K562 (cell line): ENCODE results near the gene GRM2. TPM values are rescaled to one million over a fixed set of nuclear protein-coding genes. Genes with fewer than 3 reads are reported as not detected.

Source experiments
- CAMTA2 ChIP-seq: fragments of 250-450 bp; sonication (Bioruptor Pico); conservative IDR thresholded peaks from 2 replicates; pipeline ENCODE4 v1.5.1; 2022
- CBX2 ChIP-seq: fragments of 200-600 bp; sonication (generic); IDR thresholded peaks from one replicate; pipeline ENCODE4 v1.6.1; 2012; ENCODE audit warnings: mild to moderate bottlenecking, low read length, inconsistent platforms; ENCODE audit not compliant: insufficient read depth, poor library complexity, severe bottlenecking
- CREB3L1 ChIP-seq: fragments of 450-650 bp; IDR thresholded peaks from 2 replicates; pipeline ENCODE4 v1.6.1; 2014; ENCODE audit warnings: low read depth, mild to moderate bottlenecking, moderate library complexity, borderline replicate concordance
- FOXP1 ChIP-seq: sonication (generic); formaldehyde crosslinking; IDR thresholded peaks from 2 replicates; pipeline ENCODE4 v1.8.0; 2022; ENCODE audit warnings: mild to moderate bottlenecking, missing genetic modification reagents
- GATAD2B ChIP-seq: fragments of 450-650 bp; IDR thresholded peaks from 2 replicates; pipeline ENCODE4 v1.6.1; 2017; ENCODE audit warnings: mild to moderate bottlenecking, borderline replicate concordance
- GMEB1 ChIP-seq: fragments of 250-450 bp; sonication (Bioruptor Pico); IDR thresholded peaks from 2 replicates; pipeline ENCODE4 v1.4.0; 2020; ENCODE audit warnings: mild to moderate bottlenecking
- HLTF ChIP-seq: fragments of 450-650 bp; IDR thresholded peaks from 2 replicates; pipeline ENCODE4 v1.6.1; 2016
- HNRNPLL ChIP-seq: fragments of 200-400 bp; formaldehyde crosslinking; IDR thresholded peaks from 2 replicates; pipeline ENCODE4 v1.6.1; 2017; ENCODE audit warnings: low read length, low read depth, mild to moderate bottlenecking; ENCODE audit not compliant: poor library complexity, severe bottlenecking
- HOXB6 ChIP-seq: fragments of 250-450 bp; sonication (Bioruptor Pico); IDR thresholded peaks from 2 replicates; pipeline ENCODE4 v1.5.1; 2022; ENCODE audit warnings: mild to moderate bottlenecking, borderline replicate concordance
- KHSRP ChIP-seq: fragments of 450-650 bp; IDR thresholded peaks from 2 replicates; pipeline ENCODE4 v1.6.1; 2017
- KLF1 ChIP-seq: fragments of 450-650 bp; IDR thresholded peaks from 2 replicates; pipeline ENCODE4 v1.6.1; 2016; ENCODE audit warnings: missing genetic modification characterization, missing compliant biosample characterization
- MYC ChIP-seq, 2 experiments: fragments of 250-450 bp in 1 of 2; sonication (Bioruptor Pico) in 1 of 2; IDR thresholded peaks; 2 replicates each; pipeline versions ENCODE4 v1.5.1 to v1.6.1; 2012 to 2021; ENCODE audit warnings: low read depth in 2 of 2, borderline replicate concordance in 1 of 2, improper control_type of control experiment in 1 of 2, low read length in 1 of 2, mild to moderate bottlenecking in 1 of 2, moderate library complexity in 1 of 2
- NFE2 ChIP-seq: IDR thresholded peaks from 2 replicates; pipeline ENCODE4 v1.6.1; 2014; ENCODE audit warnings: antibody characterized with exemption, low read depth
- NONO ChIP-seq, 2 experiments: fragments of 200-400 bp in 1 of 2; fragments of 450-650 bp in 1 of 2; formaldehyde crosslinking in 1 of 2; IDR thresholded peaks; 2 replicates each; pipeline ENCODE4 v1.6.1; 2017; ENCODE audit warnings: low read depth in 2 of 2, mild to moderate bottlenecking in 2 of 2, moderate library complexity in 2 of 2, low read length in 1 of 2
- NRF1 ChIP-seq, 2 experiments: fragments of 450-650 bp; IDR thresholded peaks in 1 of 2; conservative IDR thresholded peaks in 1 of 2; 2 replicates each; pipeline ENCODE4 v1.6.1; 2014; ENCODE audit warnings: mild to moderate bottlenecking in 2 of 2
- PCBP1 ChIP-seq: fragments of 200-400 bp; formaldehyde crosslinking; IDR thresholded peaks from 2 replicates; pipeline ENCODE4 v1.6.1; 2018; ENCODE audit warnings: mild to moderate bottlenecking, low read depth, low read length; ENCODE audit not compliant: poor library complexity, severe bottlenecking
- SIRT6 ChIP-seq: IDR thresholded peaks from one replicate; pipeline ENCODE4 v1.6.1; 2012; ENCODE audit warnings: low read depth, mild to moderate bottlenecking, control low read depth, inconsistent platforms, low read length, moderate library complexity
- ZNF766 ChIP-seq: fragments of 200-800 bp; sonication (Bioruptor generic); conservative IDR thresholded peaks from 2 replicates; pipeline ENCODE4 v1.6.1; 2016; ENCODE audit warnings: missing genetic modification characterization, missing compliant biosample characterization
- ZSCAN32 ChIP-seq: fragments of 450-650 bp; formaldehyde crosslinking; IDR thresholded peaks from 2 replicates; pipeline ENCODE4 v1.4.0; 2020; ENCODE audit warnings: mild to moderate bottlenecking, moderate library complexity
- polyA plus RNA-seq, 8 experiments: library from polyadenylated mRNA; depleted of rRNA in 4 of 8; stranded (reverse) in 5 of 8; unstranded in 3 of 8; fragments of >200 nt; fragmentation: Nextera tagmentation in 2 of 8; fragmentation: Illumina TruSeq in 1 of 8; extraction: Ambion mirVana in 2 of 8; extraction: Trizol in 1 of 8; gene quantifications; 2 replicates each; pipeline versions ENCODE4 v1.2.1 to v1.2.3, GENCODE V29; 2011 to 2014; ENCODE audit warnings: inconsistent platforms in 1 of 8, missing spikeins in 1 of 8
- total RNA-seq, 7 experiments: library from RNA; depleted of rRNA in 6 of 7; stranded (reverse); fragments of >200 nt in 6 of 7; fragmentation: Illumina TruSeq in 2 of 7; extraction: Trizol in 2 of 7; gene quantifications; 2 replicates each; pipeline versions ENCODE4 v1.2.1 to v1.2.3, GENCODE V29; 2011 to 2021; ENCODE audit warnings: low replicate concordance in 1 of 7
- TF ChIP-seq, protein P1 (sequence below): fragments of 450-650 bp; formaldehyde crosslinking; conservative IDR thresholded peaks from 2 replicates; pipeline ENCODE4 v1.4.0; 2022; ENCODE audit warnings: mild to moderate bottlenecking, missing genetic modification characterization
- TF ChIP-seq, protein P2 (sequence below), 2 experiments: fragments of 450-650 bp; IDR thresholded peaks; 2 replicates each; pipeline ENCODE4 v1.6.1; 2016

Gene GRM2
- total and polyA plus RNA-seq, 9 of the 15 experiments (the other 6 are each of a cell fraction or from before 2014, with no cell fraction given) = not detected

- peak; percentile 76; the same call in 1 of the 2 replicates for TF ChIP-seq GATAD2B
- TF ChIP-seq, protein P1, sequence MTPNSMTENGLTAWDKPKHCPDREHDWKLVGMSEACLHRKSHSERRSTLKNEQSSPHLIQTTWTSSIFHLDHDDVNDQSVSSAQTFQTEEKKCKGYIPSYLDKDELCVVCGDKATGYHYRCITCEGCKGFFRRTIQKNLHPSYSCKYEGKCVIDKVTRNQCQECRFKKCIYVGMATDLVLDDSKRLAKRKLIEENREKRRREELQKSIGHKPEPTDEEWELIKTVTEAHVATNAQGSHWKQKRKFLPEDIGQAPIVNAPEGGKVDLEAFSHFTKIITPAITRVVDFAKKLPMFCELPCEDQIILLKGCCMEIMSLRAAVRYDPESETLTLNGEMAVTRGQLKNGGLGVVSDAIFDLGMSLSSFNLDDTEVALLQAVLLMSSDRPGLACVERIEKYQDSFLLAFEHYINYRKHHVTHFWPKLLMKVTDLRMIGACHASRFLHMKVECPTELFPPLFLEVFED (CRISPR knock-in tag) = no peak
- no peak for TF ChIP-seq KHSRP
- TF ChIP-seq NRF1 (conservative IDR thresholded peaks at IDR 0.05 in 1 of 2, IDR thresholded peaks at IDR 0.05 in 1 of 2) = peak; percentile 93 to 94
- TF ChIP-seq FOXP1 (CRISPR knock-in tag) = 0 out of 2 replicates have a peak, but pooled peaks have one; percentile 21
- TF ChIP-seq HNRNPLL = peak; percentile 90
- TF ChIP-seq HOXB6 (CRISPR knock-in tag) = no peak
- no peak for TF ChIP-seq NFE2
- peak; percentile 84 for TF ChIP-seq PCBP1
- TF ChIP-seq SIRT6 = no peak
- no peak for TF ChIP-seq ZSCAN32 (CRISPR knock-in tag)
- peak; percentile 98 for TF ChIP-seq KLF1
- peak; percentile 9; the same call in 1 of the 2 replicates for TF ChIP-seq MYC (IDR thresholded peaks at IDR 0.05; ENCODE audit: low read depth, low read length)
- TF ChIP-seq MYC (CRISPR knock-in tag; IDR thresholded peaks at IDR 0.05; ENCODE audit: borderline replicate concordance, low read depth) = no peak; the same call in 1 of the 2 replicates
- TF ChIP-seq CREB3L1 = 0 out of 2 replicates have a peak, but pooled peaks have one; percentile 23
- TF ChIP-seq, protein P2, sequence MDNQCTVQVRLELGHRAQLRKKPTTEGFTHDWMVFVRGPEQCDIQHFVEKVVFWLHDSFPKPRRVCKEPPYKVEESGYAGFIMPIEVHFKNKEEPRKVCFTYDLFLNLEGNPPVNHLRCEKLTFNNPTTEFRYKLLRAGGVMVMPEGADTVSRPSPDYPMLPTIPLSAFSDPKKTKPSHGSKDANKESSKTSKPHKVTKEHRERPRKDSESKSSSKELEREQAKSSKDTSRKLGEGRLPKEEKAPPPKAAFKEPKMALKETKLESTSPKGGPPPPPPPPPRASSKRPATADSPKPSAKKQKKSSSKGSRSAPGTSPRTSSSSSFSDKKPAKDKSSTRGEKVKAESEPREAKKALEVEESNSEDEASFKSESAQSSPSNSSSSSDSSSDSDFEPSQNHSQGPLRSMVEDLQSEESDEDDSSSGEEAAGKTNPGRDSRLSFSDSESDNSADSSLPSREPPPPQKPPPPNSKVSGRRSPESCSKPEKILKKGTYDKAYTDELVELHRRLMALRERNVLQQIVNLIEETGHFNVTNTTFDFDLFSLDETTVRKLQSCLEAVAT (IDR thresholded peaks at IDR 0.05) = peak in 1 of 2 experiments; percentile 82; a peak in 2 of 4 replicates
- TF ChIP-seq NONO (IDR thresholded peaks at IDR 0.05; ENCODE audit: low read depth in 2 of 2, low read length in 1 of 2) = peak in 1 of 2 experiments; percentile 15; a peak in 1 of 4 replicates
- TF ChIP-seq ZNF766 (CRISPR knock-in tag) = peak; percentile 41; the same call in 1 of the 2 replicates
- TF ChIP-seq GMEB1 (CRISPR knock-in tag) = peak; percentile 83
- no peak; the same call in 1 of the 2 replicates for TF ChIP-seq CAMTA2 (CRISPR knock-in tag)
- no peak for TF ChIP-seq CBX2
- TF ChIP-seq HLTF = no peak
Observed at GRCh38 chr3:51670823-51671733, 35.8 kb upstream of the GRM2 start, which contains the start of gene TEX264 (continued).
